ENCODE results near the gene ELF3.
A peak's percentile ranks its signal among the peaks of the same experiment; 100 is the strongest.
"Not testable (repeated sequence)": the region's sequence is repeated elsewhere in the genome, so short reads cannot be mapped to it uniquely, and the experiment has no call there.

Gene ELF3

GRCh38 chr1:202036595-202037387, 26.4 kb downstream of the ELF3 start:
- no peak for DNase-seq

GRCh38 chr1:202037706-202038296, 27.4 kb downstream of the ELF3 start:
- no peak for DNase-seq

- DNase-seq = no peak
These were observed 28.4 kb downstream of the ELF3 start for GRCh38 chr1:202038688-202039346.

GRCh38 chr1:202045705-202046104, 35.3 kb downstream of the ELF3 start:
- DNase-seq = peak; percentile 88

GRCh38 chr1:202046227-202046626, 35.8 kb downstream of the ELF3 start:
- DNase-seq = peak; percentile 97

- DNase-seq = peak; percentile 58
These were observed 36.6 kb downstream of the ELF3 start for GRCh38 chr1:202046748-202047708.

GRCh38 chr1:202047977-202048376, 37.6 kb downstream of the ELF3 start:
- no peak for DNase-seq

GRCh38 chr1:202049129-202049528, 38.7 kb downstream of the ELF3 start:
- DNase-seq = no peak

GRCh38 chr1:202054094-202054493, 43.7 kb downstream of the ELF3 start:
- DNase-seq = no peak

- not testable (repeated sequence) for DNase-seq
These were observed 44.3 kb downstream of the ELF3 start for GRCh38 chr1:202054673-202055072.

- DNase-seq = peak; percentile 98
These were observed 46.4 kb downstream of the ELF3 start for GRCh38 chr1:202056644-202057334.

GRCh38 chr1:202057335-202057704, 46.9 kb downstream of the ELF3 start:
- not testable (repeated sequence) for DNase-seq

GRCh38 chr1:202058001-202058908, 47.9 kb downstream of the ELF3 start:
- DNase-seq = no peak

GRCh38 chr1:202061055-202061454, 50.7 kb downstream of the ELF3 start:
- DNase-seq = no peak

- not testable (repeated sequence) for DNase-seq
These were observed 51.4 kb downstream of the ELF3 start for GRCh38 chr1:202061787-202062186.

GRCh38 chr1:202062636-202063035, 52.2 kb downstream of the ELF3 start:
- not testable (repeated sequence) for DNase-seq

- no peak for DNase-seq
These were observed 52.7 kb downstream of the ELF3 start for GRCh38 chr1:202063093-202063492.

- not testable (repeated sequence) for DNase-seq
These were observed 54.5 kb downstream of the ELF3 start for GRCh38 chr1:202064889-202065312.
